Colonic mucosa (tissue), 4 donors: ENCODE results near the gene CLTCL1. TPM values are rescaled to one million over a fixed set of nuclear protein-coding genes. Genes with fewer than 3 reads are reported as not detected.

ENCODE experiments used
- DNase-seq: peaks from one replicate; pipeline ENCODE4 v3.0.0-alpha.2; 2020
- H3K27ac ChIP-seq: fragments of 200-600 bp; one replicate; pipeline ENCODE4 v1.8.0; 2021
- H3K27me3 ChIP-seq: fragments of 200-600 bp; one replicate; pipeline ENCODE4 v1.8.0; 2021
- H3K36me3 ChIP-seq: fragments of 200-600 bp; one replicate; pipeline ENCODE4 v1.8.0; 2021
- H3K4me1 ChIP-seq: fragments of 200-600 bp; one replicate; pipeline ENCODE4 v1.8.0; 2021; ENCODE audit warnings: mild to moderate bottlenecking
- H3K4me3 ChIP-seq: fragments of 200-600 bp; one replicate; pipeline ENCODE4 v1.8.0; 2021
- H3K9ac ChIP-seq, 2 donors: one replicate each; pipeline ENCODE4 v1.7.0; 2013; ENCODE audit warnings: control low read depth in 2 of 2, low read depth in 2 of 2, low read length in 2 of 2
- H3K9me3 ChIP-seq: fragments of 200-600 bp; one replicate; pipeline ENCODE4 v1.8.0; 2021
- intact Hi-C: fragments of 100-400 bp; cut with DNase I; formaldehyde crosslinking; loops from one replicate; pipeline ENCODE4 v1.14.1; 2022
- total RNA-seq, 2 donors: library from RNA; stranded (reverse); fragmentation: NEBNext Ultra II Directional in 1 of 2; extraction: Animal tissue kit (Norgen Biotek cat#: 25700) in 1 of 2; gene quantifications; one replicate each; pipeline ENCODE4 v1.2.1, GENCODE V29; 2021
- TF ChIP-seq, protein P1 (sequence below): fragments of 200-600 bp; IDR thresholded peaks from one replicate; pipeline ENCODE4 v1.8.0; 2022; ENCODE audit warnings: antibody characterized with exemption, mild to moderate bottlenecking
- donor health status: healthy.
- donor health status: DM: no; HTN: no; CAD: no.
- donor health status: DM: no; HTN: no; CAD: no.

Gene CLTCL1
- total RNA-seq, 2 donors from 2014 or later = 3.4 to 3.5 TPM

DNA sequence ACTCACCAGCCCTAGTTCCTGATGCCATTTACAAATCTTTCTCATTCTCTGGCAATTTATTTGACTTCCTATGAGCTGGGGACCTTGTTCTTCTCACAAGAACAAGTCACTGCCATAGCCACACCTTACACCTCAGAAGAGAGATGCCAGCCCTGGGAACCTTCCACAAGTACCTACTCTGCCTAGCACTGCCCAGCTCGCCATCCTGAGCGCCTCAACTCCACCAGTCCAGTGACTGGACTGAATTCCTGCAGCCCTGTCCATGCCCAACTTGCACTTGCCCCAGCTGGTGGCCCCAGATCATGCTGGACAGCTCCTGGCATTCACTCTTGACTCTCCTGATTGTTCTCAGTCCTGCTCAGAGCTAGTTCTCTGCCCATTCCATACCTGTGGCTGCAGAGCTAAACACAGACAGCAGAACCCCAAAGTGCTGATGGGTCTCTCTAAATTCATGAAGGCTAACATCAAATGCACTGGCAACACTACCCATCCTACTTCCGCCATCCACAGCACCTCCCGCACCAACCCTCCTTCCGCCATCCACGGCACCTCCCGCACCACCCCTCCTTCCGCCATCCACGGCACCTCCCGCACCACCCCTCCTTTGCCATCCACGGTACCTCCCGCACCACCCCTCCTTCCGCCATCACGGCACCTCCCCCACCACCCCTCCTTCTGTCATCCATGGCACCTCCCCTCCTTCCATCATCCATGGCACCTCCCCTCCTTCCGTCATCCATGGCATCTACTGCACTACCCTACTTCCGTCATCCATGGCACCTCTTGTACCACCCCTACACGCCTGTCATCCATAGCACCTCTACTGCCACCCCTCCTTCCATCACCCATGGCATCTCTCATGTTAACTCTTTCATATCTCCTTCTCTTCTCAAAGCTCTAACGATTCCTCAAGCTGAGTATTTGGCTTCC, 89.4 kb downstream of the CLTCL1 start:
- H3K4me1 ChIP-seq = no peaks in the 10 kb centered on the region
- no peak for DNase-seq
- TF ChIP-seq, protein P1, sequence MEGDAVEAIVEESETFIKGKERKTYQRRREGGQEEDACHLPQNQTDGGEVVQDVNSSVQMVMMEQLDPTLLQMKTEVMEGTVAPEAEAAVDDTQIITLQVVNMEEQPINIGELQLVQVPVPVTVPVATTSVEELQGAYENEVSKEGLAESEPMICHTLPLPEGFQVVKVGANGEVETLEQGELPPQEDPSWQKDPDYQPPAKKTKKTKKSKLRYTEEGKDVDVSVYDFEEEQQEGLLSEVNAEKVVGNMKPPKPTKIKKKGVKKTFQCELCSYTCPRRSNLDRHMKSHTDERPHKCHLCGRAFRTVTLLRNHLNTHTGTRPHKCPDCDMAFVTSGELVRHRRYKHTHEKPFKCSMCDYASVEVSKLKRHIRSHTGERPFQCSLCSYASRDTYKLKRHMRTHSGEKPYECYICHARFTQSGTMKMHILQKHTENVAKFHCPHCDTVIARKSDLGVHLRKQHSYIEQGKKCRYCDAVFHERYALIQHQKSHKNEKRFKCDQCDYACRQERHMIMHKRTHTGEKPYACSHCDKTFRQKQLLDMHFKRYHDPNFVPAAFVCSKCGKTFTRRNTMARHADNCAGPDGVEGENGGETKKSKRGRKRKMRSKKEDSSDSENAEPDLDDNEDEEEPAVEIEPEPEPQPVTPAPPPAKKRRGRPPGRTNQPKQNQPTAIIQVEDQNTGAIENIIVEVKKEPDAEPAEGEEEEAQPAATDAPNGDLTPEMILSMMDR = no peak
- no peak overlapping the region for H3K27ac ChIP-seq
- intact Hi-C loops = no loop called here
- H3K36me3 ChIP-seq = no peaks in the 10 kb centered on the region
- no peak overlapping the region for H3K4me3 ChIP-seq
- H3K9ac ChIP-seq = no peak overlapping the region
- H3K9me3 ChIP-seq = no peaks in the 10 kb centered on the region
- H3K27me3 ChIP-seq = no peaks in the 10 kb centered on the region

DNA sequence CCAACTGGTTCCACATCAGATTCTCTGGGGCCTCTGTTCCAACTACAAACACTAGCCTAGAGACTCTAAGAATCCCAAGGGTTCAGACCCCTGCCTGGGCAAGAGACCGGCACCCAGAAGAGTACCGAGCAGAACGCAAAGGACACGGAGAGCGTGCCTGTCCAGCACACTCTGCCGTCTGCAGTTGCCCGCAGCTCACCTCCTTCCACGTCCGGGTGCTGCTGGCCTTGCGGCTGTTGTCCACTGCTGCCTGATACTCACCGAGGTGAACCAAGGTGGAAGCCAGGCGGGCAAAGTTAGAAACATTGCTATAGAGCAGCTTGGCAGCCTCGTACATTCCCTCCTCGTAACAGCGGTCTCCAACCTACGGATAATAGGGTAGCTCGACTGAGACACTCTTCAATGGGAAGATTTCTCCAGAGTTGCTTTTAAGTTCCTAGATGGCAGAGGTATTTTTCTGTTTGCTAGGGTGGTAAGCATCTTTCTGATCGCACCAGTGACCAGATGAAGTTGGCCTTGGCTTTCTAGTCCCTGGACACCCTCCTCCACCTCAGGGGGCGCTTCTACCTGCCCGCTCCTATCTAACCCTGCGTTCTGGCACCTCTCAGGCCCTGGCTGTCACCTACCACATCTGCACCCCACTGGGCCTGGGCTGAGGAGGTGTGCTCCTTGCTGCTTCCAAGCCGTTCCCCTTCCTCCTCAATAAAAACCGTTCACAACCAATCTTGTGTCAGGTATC, 90.2 kb downstream of the CLTCL1 start:
- TF ChIP-seq, protein P1 = no peak

DNA sequence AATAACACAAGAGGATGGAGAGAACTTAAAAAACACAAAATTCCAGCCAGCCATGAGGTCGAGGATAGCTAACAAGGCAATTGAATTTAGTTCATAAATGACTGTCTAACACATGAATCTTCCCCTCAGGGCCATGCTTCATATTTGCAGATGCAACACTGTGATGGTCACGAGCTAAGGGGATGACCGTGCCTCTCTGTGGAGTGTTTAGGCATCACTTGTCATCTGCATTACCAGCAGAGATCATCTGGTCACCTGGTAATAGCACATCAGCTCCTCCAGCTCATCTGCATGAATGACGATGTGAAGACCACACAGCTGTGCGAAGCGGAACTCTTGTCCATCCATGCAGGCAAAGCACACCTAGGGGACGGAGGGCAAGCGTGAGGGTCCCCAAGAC, 92.0 kb downstream of the CLTCL1 start:
- TF ChIP-seq, protein P1 = no peak
- Histone ChIP-seq H3K27me3 (no peaks in the 10 kb centered on the region), H3K9me3 (no peaks in the 10 kb centered on the region), H3K4me3 (no peak overlapping the region), H3K4me1 (no peaks in the 10 kb centered on the region), H3K9ac (no peak overlapping the region), H3K27ac (no peak overlapping the region), H3K36me3 (no peaks in the 10 kb centered on the region)
- intact Hi-C loops = no loop called here
- no peak for DNase-seq

More for the DNA sequence above, 90.2 kb downstream of the CLTCL1 start:
- DNase-seq = no peak
- Histone ChIP-seq H3K9ac (no peak overlapping the region), H3K4me3 (no peak overlapping the region), H3K9me3 (no peaks in the 10 kb centered on the region), H3K27me3 (no peaks in the 10 kb centered on the region), H3K27ac (no peak overlapping the region), H3K4me1 (no peaks in the 10 kb centered on the region), H3K36me3 (no peaks in the 10 kb centered on the region)
- intact Hi-C loops = no loop called here

DNA sequence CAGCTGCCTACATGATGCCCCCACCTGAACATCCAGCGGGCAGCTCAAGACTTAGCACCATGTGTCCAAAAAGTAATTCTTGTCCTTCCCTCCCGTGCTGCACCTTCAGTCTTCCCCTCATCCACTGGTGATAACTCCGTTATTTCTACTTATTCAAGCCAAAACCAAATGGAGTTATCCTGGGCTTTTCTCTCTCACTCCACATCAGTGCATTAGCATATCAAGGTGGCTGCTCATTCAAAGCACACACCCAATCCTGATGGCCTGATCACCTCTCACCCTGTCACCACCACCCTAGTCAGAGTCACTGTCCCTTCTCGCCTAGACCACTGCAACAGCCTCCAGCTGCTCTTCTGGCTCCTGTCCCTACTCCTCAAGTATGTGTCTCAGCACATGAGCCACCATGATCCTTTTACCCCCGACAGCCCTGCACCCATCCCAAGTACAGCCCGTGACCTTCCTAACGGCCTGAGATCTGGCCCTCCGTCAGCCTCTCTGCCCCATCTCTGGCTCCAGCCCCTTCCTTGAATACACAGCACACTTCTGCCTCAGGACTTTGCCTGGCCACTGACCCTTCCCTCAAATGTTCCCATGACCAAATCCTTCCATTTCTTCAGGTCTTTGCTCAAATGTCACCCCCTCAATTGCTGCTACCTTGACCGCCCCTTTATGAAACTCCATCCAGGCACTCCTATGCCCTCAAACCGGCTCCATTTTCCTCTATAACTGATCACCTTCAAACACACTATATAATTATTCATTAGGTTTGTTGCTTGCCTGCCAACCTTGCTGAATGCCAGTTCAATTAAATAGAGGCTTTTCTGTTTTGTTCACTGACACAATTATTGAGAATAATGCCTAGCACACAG, 93.3 kb downstream of the CLTCL1 start:
- intact Hi-C loops = no loop called here
- H3K36me3 ChIP-seq = no peaks in the 10 kb centered on the region
- TF ChIP-seq, protein P1 = no peak
- DNase-seq = no peak
- no peak overlapping the region for H3K9ac ChIP-seq
- no peak overlapping the region for H3K27ac ChIP-seq
- H3K4me1 ChIP-seq = no peaks in the 10 kb centered on the region
- no peak overlapping the region for H3K4me3 ChIP-seq
- H3K9me3 ChIP-seq = no peaks in the 10 kb centered on the region
- no peaks in the 10 kb centered on the region for H3K27me3 ChIP-seq
